Spleen (tissue), 11 donors: Measurements from ENCODE around the gene NOXA1. TPM values are rescaled to one million over a fixed set of nuclear protein-coding genes. Genes with fewer than 3 reads are reported as not detected.
"Not testable (repeated sequence)": the region's sequence is repeated elsewhere in the genome, so short reads cannot be mapped to it uniquely, and the experiment has no call there.

Experiments
- DNase-seq: peaks from one replicate; pipeline ENCODE4 v3.0.0-alpha.2; 2020
- H3K27ac ChIP-seq, 8 donors: fragments of 200-600 bp; sonication (generic) in 7 of 8; 1 replicate in 4 of 8; 2 replicates in 4 of 8; pipeline versions ENCODE4 v1.5.0 to v1.8.0; 2016 to 2021; ENCODE audit warnings: inconsistent platforms in 4 of 8, mild to moderate bottlenecking in 4 of 8, moderate library complexity in 1 of 8
- H3K27me3 ChIP-seq, 7 donors: fragments of 200-600 bp; sonication (generic) in 6 of 7; replicated peaks in 1 of 7; 1 replicate in 4 of 7; 2 replicates in 3 of 7; pipeline versions ENCODE4 v1.5.0 to v1.8.0; 2016 to 2021; ENCODE audit warnings: inconsistent platforms in 3 of 7, mild to moderate bottlenecking in 1 of 7
- H3K36me3 ChIP-seq, 6 donors: fragments of 200-600 bp; sonication (generic) in 5 of 6; 1 replicate in 4 of 6; 2 replicates in 2 of 6; pipeline versions ENCODE4 v1.5.0 to v1.8.0; 2016 to 2021; ENCODE audit warnings: inconsistent platforms in 2 of 6
- H3K4me1 ChIP-seq, 6 donors: fragments of 200-600 bp; sonication (generic) in 5 of 6; 1 replicate in 3 of 6; 2 replicates in 3 of 6; pipeline versions ENCODE4 v1.5.0 to v1.8.0; 2016 to 2021; ENCODE audit warnings: inconsistent platforms in 3 of 6
- H3K4me3 ChIP-seq, 8 donors: fragments of 200-600 bp; sonication (generic) in 7 of 8; 1 replicate in 4 of 8; 2 replicates in 4 of 8; pipeline versions ENCODE4 v1.5.0 to v1.8.0; 2016 to 2021; ENCODE audit warnings: inconsistent platforms in 4 of 8, mild to moderate bottlenecking in 4 of 8, moderate library complexity in 2 of 8
- H3K9me3 ChIP-seq, 8 donors: fragments of 200-600 bp; sonication (generic) in 7 of 8; 1 replicate in 4 of 8; 2 replicates in 4 of 8; pipeline versions ENCODE4 v1.5.0 to v1.8.0; 2016 to 2021; ENCODE audit warnings: inconsistent platforms in 4 of 8
- POLR2A ChIP-seq, 3 donors: fragments of 450-650 bp; IDR thresholded peaks; one replicate each; pipeline ENCODE4 v1.5.1; 2017; ENCODE audit warnings: antibody characterized with exemption in 3 of 3, mild to moderate bottlenecking in 1 of 3
- POLR2AphosphoS5 ChIP-seq, 3 donors: sonication (generic); formaldehyde crosslinking; IDR thresholded peaks; one replicate each; pipeline ENCODE4 v1.5.1; 2017; ENCODE audit warnings: antibody characterized with exemption in 3 of 3
- WGBS, 5 donors: extraction: QIAGEN DNeasy Blood & Tissue Kit in 3 of 5; methylation state at CpG; one replicate each; pipeline versions ENCODE4 v1.1.5 to v1.1.7; 2013 to 2018; 5-methylcytosine and 5-hydroxymethylcytosine counted together
- intact Hi-C: fragments of 100-400 bp; cut with DNase I; formaldehyde crosslinking; loops from one replicate; pipeline ENCODE4 v1.15.0; 2023; ENCODE audit warnings: low total_unique reads
- polyA plus RNA-seq, 3 donors: library from polyadenylated mRNA; stranded (reverse); fragments of 200-250 nt; gene quantifications; one replicate each; pipeline ENCODE4 v1.2.1, GENCODE V29; 2013
- total RNA-seq, 7 donors: library from RNA; depleted of rRNA in 3 of 7; stranded (reverse); fragments of >200 nt in 3 of 7; fragmentation: NEBNext Ultra II Directional in 4 of 7; extraction: Animal tissue kit (Norgen Biotek cat#: 25700) in 4 of 7; gene quantifications; one replicate each; pipeline versions ENCODE4 v1.1.0 to v1.2.1, GENCODE V29; 2016 to 2021
- TF ChIP-seq, protein P1 (sequence below), 11 experiments: fragments of 200-600 bp in 7 of 11; fragments of 450-650 bp in 4 of 11; sonication (generic) in 4 of 11; IDR thresholded peaks in 8 of 11; conservative IDR thresholded peaks in 3 of 11; 1 replicate in 7 of 11; 2 replicates in 4 of 11; pipeline versions ENCODE4 v1.4.0 to v1.8.0; 2016 to 2021; ENCODE audit warnings: antibody characterized with exemption in 11 of 11, inconsistent platforms in 4 of 11, mild to moderate bottlenecking in 1 of 11
- donor health status: healthy with polysubstance abuse.
- donor health status: DM: no; HTN: no; CAD: no; lungs with moderate emphysema.
- donor health status: DM: no; HTN: no; CAD: no.
- donor health status: Bipolar disorder and iron deficiency.
- donor health status: healthy.
- donor health status: DM: no; HTN: no; CAD: no.
- donor health status: DM: yes; HTN: yes; CAD: no.

The NOXA1 gene
- total and polyA plus RNA-seq, 10 donors, result 1.9 to 15.0 (median 5.9) TPM

DNA sequence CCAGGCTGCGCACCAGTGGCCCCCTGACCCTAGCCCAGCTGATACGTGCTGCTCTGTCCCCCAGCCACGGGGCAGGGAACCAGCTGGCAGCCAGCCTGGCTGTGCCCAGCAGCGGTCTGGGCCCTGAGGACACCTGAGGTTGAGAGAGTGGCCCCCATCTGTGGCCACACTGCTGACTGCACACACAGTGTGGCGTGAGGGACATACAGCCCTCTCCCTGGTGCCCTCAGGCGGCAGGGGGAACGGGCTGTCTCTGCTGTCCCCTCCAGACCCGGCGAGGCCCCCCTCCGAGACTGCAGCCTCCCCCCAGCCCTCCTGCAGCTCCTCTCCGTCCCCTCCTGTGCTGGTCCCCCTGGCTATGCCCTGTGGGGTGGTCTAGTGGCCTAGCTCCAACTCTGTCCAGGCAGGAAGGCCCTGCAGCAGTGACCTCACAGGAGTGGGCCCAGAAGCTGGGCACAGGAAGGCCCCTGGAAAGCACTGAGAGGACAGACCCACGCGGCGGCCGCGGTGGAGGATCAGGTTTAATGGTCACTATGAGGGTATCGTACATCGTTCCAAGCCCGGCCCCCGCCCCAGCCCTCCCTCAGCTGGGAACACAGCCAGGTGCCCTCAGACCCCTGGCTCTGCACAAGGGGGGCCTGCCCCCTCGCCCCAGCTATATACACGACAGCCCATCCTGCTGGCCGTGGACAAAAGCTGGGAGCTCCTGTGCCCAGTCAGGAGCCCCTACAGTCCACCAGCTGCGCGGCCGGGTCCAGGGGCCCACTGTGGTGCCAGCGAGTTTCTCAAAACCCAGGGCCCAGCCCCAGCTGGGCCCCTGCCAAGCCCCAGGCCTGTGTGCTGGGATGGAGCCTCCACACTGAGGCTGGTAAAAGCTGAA lies 24.8 kb downstream of the NOXA1 start:
- intact Hi-C loops, result no loop called here
- H3K9me3 ChIP-seq, result no peaks in the 10 kb centered on the region
- no peak overlapping the region for H3K4me3 ChIP-seq
- no peak overlapping the region for H3K27ac ChIP-seq
- H3K4me1 ChIP-seq, result peaks cover 1 to 38% (median 20%) of the 10 kb centered on the region in 6 donors
- peaks cover 0 to 25% (median 8%) of the 10 kb centered on the region in 6 donors for H3K36me3 ChIP-seq
- H3K27me3 ChIP-seq, result peaks cover 0 to 28% (median 9%) of the 10 kb centered on the region in 7 donors
- TF ChIP-seq POLR2AphosphoS5 (IDR thresholded peaks at IDR 0.05), result no peak
- TF ChIP-seq POLR2A (IDR thresholded peaks at IDR 0.05), result no peak
- TF ChIP-seq, protein P1, sequence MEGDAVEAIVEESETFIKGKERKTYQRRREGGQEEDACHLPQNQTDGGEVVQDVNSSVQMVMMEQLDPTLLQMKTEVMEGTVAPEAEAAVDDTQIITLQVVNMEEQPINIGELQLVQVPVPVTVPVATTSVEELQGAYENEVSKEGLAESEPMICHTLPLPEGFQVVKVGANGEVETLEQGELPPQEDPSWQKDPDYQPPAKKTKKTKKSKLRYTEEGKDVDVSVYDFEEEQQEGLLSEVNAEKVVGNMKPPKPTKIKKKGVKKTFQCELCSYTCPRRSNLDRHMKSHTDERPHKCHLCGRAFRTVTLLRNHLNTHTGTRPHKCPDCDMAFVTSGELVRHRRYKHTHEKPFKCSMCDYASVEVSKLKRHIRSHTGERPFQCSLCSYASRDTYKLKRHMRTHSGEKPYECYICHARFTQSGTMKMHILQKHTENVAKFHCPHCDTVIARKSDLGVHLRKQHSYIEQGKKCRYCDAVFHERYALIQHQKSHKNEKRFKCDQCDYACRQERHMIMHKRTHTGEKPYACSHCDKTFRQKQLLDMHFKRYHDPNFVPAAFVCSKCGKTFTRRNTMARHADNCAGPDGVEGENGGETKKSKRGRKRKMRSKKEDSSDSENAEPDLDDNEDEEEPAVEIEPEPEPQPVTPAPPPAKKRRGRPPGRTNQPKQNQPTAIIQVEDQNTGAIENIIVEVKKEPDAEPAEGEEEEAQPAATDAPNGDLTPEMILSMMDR (IDR thresholded peaks at IDR 0.05 in 8 of 11, conservative IDR thresholded peaks at IDR 0.05 in 3 of 11), result no peak
- WGBS, 5 donors, result 82 to 95% (median 88%) methylated on average over 23 to 27 of the region's 27 CpGs
- peak; percentile 74 for DNase-seq

DNA sequence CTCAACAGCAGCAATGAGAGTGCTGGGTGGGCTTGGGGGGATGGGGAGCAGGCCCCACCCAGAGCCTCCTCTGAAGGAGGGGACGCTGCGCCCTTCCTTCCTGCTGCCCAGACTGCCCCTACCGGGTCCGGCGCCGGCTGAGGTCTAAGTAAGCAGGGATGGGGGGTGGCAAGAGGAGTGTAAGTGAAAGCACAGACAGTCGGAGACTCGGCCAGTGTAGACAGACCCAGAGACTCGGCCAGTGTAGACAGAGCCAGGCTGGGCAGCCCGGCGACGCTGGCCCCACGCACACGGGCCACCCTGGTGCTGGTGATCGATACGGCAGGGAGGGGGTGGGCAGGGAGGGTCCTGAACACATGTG lies 25.4 kb downstream of the NOXA1 start:
- Histone ChIP-seq H3K27me3 (peaks cover 0 to 22% (median 6%) of the 10 kb centered on the region in 7 donors), H3K4me3 (no peak overlapping the region), H3K9me3 (no peaks in the 10 kb centered on the region), H3K36me3 (peaks cover 0 to 27% (median 8%) of the 10 kb centered on the region in 6 donors), H3K27ac (no peak overlapping the region), H3K4me1 (peaks cover 7 to 44% (median 27%) of the 10 kb centered on the region in 6 donors)
- intact Hi-C loops, result no loop called here
- DNase-seq, result peak; percentile 69
- TF ChIP-seq, protein P1 (IDR thresholded peaks at IDR 0.05 in 8 of 11, conservative IDR thresholded peaks at IDR 0.05 in 3 of 11), result no peak
- no peak for TF ChIP-seq POLR2A (IDR thresholded peaks at IDR 0.05)
- no peak for TF ChIP-seq POLR2AphosphoS5 (IDR thresholded peaks at IDR 0.05)
- 89 to 94% (median 90%) methylated on average over 14 to 16 of the region's 16 CpGs for WGBS, 5 donors

DNA sequence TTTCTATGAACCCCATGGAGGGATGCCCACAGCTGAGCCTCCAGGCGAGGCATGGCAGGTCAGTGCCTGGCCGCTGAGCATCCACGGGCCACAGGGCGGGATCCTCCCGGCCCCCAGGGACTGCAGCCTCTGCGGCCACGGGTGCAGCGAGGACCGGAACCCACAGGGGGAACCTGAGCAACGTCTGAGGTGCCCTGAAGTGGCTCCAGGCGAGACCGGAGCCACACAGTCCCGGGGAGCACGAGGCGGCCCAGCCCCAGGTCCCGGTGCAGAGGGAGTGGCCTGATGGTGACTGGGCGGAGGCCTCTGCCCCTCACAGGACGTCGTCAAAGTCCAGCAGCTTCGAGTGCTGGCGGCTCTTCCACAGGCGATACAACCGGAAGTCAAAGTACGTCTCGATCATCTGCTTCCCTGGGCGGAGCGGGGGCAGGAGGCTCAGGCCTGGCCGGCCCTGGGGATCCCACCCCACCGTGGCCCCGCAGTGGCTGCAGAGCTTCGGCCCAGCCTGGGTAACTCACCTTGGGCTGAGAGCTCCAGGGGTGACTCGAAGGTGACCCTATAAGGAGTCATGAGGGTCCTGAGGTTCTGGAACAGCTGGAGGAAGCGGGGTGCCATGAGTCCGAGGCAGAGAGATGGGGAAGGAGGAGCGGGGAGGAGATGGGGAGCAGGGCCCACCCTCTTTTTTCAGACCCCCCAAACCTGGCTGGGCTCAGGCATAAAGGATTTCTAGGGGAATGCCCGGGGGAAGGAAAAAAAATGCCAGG lies 26.1 kb downstream of the NOXA1 start:
- WGBS, 5 donors, result 86 to 92% (median 91%) methylated on average over 22 to 36 of the region's 36 CpGs
- intact Hi-C loops, result no loop called here
- Histone ChIP-seq H3K9me3 (no peaks in the 10 kb centered on the region), H3K27ac (no peak overlapping the region), H3K4me1 (peaks cover 7 to 49% (median 31%) of the 10 kb centered on the region in 6 donors), H3K4me3 (no peak overlapping the region), H3K27me3 (peaks cover 0 to 15% (median 0%) of the 10 kb centered on the region in 7 donors), H3K36me3 (peaks cover 0 to 27% (median 8%) of the 10 kb centered on the region in 6 donors)
- peak; percentile 77 for DNase-seq
- TF ChIP-seq POLR2A (IDR thresholded peaks at IDR 0.05), result no peak
- peak in 1 of 3 donors; percentile 37 for TF ChIP-seq POLR2AphosphoS5 (IDR thresholded peaks at IDR 0.05)

DNA sequence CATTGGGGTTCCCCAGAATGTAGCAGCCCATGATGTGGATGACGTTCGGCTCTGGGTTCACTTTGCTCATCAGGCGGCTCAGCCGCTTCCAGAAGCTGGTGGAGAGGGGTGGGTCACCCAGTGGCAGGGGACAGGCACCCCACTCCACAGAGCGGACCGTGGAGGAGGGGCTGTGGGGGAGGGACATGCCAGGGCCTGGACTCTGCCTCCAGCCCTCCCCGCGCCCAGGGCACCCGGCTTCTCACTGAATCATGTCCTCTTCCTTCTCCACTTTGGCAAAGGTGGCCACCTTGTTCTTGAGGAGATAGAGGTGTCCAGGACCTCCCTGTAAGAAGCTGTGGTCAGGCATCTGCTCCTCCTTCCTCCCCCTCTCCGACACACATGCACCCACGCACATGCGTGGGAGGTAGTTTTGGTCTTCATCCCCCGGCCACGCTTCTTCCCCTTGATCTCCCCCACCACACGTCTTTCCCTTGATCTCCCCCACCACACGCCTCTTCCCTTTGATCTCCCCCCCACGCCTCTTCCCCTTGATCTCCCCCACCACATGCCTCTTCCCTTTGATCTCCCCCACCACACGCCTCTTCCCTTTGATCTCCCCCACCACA lies 26.8 kb downstream of the NOXA1 start:
- TF ChIP-seq POLR2AphosphoS5 (IDR thresholded peaks at IDR 0.05) (no peak), POLR2A (IDR thresholded peaks at IDR 0.05) (no peak)
- TF ChIP-seq, protein P1 (IDR thresholded peaks at IDR 0.05 in 8 of 11, conservative IDR thresholded peaks at IDR 0.05 in 3 of 11), result no peak
- 70 to 76% (median 73%) methylated on average over 18 of the region's 18 CpGs for WGBS, 5 donors
- Histone ChIP-seq H3K27me3 (peaks cover 0 to 9% (median 0%) of the 10 kb centered on the region in 7 donors), H3K27ac (peak overlapping the region in 1 of 8 donors; percentile 40), H3K4me1 (peaks cover 11 to 52% (median 37%) of the 10 kb centered on the region in 6 donors), H3K9me3 (no peaks in the 10 kb centered on the region), H3K4me3 (no peak overlapping the region), H3K36me3 (peaks cover 0 to 27% (median 8%) of the 10 kb centered on the region in 6 donors)
- peak; percentile 71 for DNase-seq
- intact Hi-C loops, result no loop called here

DNA sequence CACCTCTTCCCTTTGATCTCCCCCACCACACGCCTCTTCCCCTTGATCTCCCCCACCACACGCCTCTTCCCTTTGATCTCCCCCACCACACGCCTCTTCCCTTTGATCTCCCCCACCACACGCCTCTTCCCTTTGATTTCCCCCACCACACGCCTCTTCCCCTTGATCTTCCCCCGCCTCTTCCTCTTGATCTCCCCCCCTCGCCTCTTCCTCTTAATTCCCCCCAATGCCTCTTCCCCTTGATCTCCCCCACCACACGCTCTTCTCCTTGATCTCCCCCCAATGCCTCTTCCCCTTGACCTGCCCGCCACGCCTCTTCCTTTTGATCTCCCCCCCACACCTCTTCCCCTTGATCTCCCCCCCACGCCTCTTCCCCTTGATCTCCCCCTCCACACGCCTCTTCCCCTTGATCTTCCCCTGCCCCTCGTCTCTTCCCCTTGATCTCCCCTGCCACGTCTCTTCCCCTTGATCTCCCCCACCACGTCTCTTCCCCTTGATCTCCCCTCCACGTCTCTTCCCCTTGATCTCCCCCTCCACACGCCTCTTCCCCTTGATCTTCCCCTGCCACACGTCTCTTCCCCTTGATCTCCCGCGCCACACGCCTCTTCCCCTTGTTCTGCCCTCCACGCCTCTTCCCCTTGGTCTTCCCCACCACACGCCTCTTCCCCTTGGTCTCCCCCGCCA lies 27.5 kb downstream of the NOXA1 start:
- H3K4me1 ChIP-seq, result peaks cover 11 to 52% (median 36%) of the 10 kb centered on the region in 6 donors
- H3K4me3 ChIP-seq, H3K27ac ChIP-seq, intact Hi-C loops, H3K27me3 ChIP-seq, H3K9me3 ChIP-seq: not testable (repeated sequence)
- peaks cover 0 to 34% (median 8%) of the 10 kb centered on the region in 6 donors for H3K36me3 ChIP-seq
- WGBS, 5 donors, result 27 to 52% (median 38%) methylated on average over 19 to 24 of the region's 24 CpGs
- peak; percentile 45 for DNase-seq

DNA sequence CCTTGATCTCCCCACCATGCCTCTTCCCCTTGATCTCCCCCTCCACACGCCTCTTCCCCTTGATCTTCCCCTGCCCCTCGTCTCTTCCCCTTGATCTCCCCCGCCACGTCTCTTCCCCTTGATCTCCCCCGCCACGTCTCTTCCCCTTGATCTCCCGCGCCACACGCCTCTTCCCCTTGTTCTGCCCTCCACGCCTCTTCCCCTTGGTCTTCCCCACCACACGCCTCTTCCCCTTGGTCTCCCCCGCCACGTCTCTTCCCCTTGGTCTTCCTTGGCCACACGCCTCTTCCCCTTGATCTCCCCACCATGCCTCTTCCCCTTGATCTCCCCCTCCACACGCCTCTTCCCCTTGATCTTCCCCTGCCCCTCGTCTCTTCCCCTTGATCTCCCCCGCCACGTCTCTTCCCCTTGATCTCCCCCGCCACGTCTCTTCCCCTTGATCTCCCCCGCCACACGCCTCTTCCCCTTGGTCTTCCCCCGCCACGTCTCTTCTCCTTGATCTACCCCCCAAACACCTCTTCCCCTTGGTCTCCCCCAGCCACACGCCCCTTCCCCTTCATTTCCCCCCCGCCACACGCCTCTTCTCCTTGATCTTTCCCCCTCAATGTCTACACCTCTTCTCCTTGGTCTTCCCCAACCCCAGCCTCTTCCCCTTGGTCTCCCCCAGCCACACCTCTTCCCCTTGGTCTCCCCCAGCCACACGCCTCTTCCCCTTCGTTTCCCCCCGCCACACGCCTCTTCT lies 28.2 kb downstream of the NOXA1 start:
- peak; percentile 43 for DNase-seq
- peaks cover 0 to 40% (median 8%) of the 10 kb centered on the region in 6 donors for H3K36me3 ChIP-seq
- intact Hi-C loops, result not testable (repeated sequence)

More for the DNA sequence above, 28.2 kb downstream of the NOXA1 start:
- H3K4me1 ChIP-seq, result peaks cover 11 to 54% (median 32%) of the 10 kb centered on the region in 6 donors
- not testable (repeated sequence) for H3K4me3 ChIP-seq, H3K9me3 ChIP-seq, H3K27ac ChIP-seq, H3K27me3 ChIP-seq
- WGBS, 5 donors, result 33 to 66% (median 41%) methylated on average over 6 to 19 of the region's 31 CpGs
